Liver (tissue), 9 donors: ENCODE measurements around the gene EXOC4. TPM values are rescaled to one million over a fixed set of nuclear protein-coding genes. Genes with fewer than 3 reads are reported as not detected.

Experiments
- DNase-seq: peaks from one replicate; pipeline ENCODE4 v3.0.0-alpha.2; 2017; ENCODE audit warnings: low spot score
- H3K27ac ChIP-seq, 2 donors: one replicate each; pipeline ENCODE4 v1.7.0; 2013; ENCODE audit warnings: inconsistent platforms in 2 of 2, low read length in 2 of 2, control low read depth in 1 of 2, low read depth in 1 of 2, mild to moderate bottlenecking in 1 of 2
- H3K27me3 ChIP-seq, 4 donors: one replicate each; pipeline versions ENCODE4 v1.6.1 to v1.7.0; 2013; ENCODE audit warnings: low read length in 3 of 4, inconsistent platforms in 1 of 4, mild to moderate bottlenecking in 1 of 4, moderate library complexity in 1 of 4; ENCODE audit not compliant: control insufficient read depth in 4 of 4, insufficient read depth in 4 of 4
- H3K36me3 ChIP-seq, 4 donors: one replicate each; pipeline versions ENCODE4 v1.6.1 to v1.7.0; 2013; ENCODE audit warnings: low read length in 3 of 4, mild to moderate bottlenecking in 3 of 4, low read depth in 1 of 4, moderate library complexity in 1 of 4; ENCODE audit not compliant: control insufficient read depth in 4 of 4, insufficient read depth in 3 of 4
- H3K4me1 ChIP-seq, 4 donors: one replicate each; pipeline versions ENCODE4 v1.6.1 to v1.7.0; 2013; ENCODE audit warnings: low read length in 3 of 4, mild to moderate bottlenecking in 3 of 4, moderate library complexity in 1 of 4; ENCODE audit not compliant: control insufficient read depth in 4 of 4, insufficient read depth in 4 of 4
- H3K4me3 ChIP-seq, 3 donors: one replicate each; pipeline versions ENCODE4 v1.6.1 to v1.7.0; 2013; ENCODE audit warnings: low read length in 3 of 3, control low read depth in 1 of 3, low read depth in 1 of 3, mild to moderate bottlenecking in 1 of 3
- H3K9ac ChIP-seq, 2 donors: one replicate each; pipeline ENCODE4 v1.7.0; 2013; ENCODE audit warnings: low read length in 2 of 2, mild to moderate bottlenecking in 2 of 2, moderate library complexity in 2 of 2, control low read depth in 1 of 2, low read depth in 1 of 2
- H3K9me3 ChIP-seq, 4 donors: one replicate each; pipeline versions ENCODE4 v1.6.1 to v1.7.0; 2013; ENCODE audit warnings: low read length in 3 of 4; ENCODE audit not compliant: control insufficient read depth in 4 of 4
- ATF3 ChIP-seq: IDR thresholded peaks from 2 replicates; pipeline ENCODE4 v1.6.1; 2016; ENCODE audit warnings: antibody characterized with exemption
- CTCF ChIP-seq: fragments of 150-350 bp; IDR thresholded peaks from 2 replicates; pipeline ENCODE4 v1.5.1; 2017; ENCODE audit warnings: improper control_type of control experiment, low read depth, low read length; ENCODE audit not compliant: missing input control
- EGR1 ChIP-seq, 2 donors: IDR thresholded peaks; 2 replicates each; pipeline ENCODE4 v1.6.1; 2016 to 2018; ENCODE audit warnings: antibody characterized with exemption in 2 of 2, low read depth in 2 of 2
- FOXA1 ChIP-seq: IDR thresholded peaks from 2 replicates; pipeline ENCODE4 v1.6.1; 2016; ENCODE audit warnings: antibody characterized with exemption
- FOXA2 ChIP-seq: IDR thresholded peaks from 2 replicates; pipeline ENCODE4 v1.6.1; 2016; ENCODE audit warnings: antibody characterized with exemption
- GABPA ChIP-seq, 2 donors: IDR thresholded peaks in 1 of 2; conservative IDR thresholded peaks in 1 of 2; 2 replicates each; pipeline ENCODE4 v1.6.1; 2016; ENCODE audit warnings: antibody characterized with exemption in 2 of 2, mild to moderate bottlenecking in 1 of 2, moderate library complexity in 1 of 2
- HNF4A ChIP-seq, 2 donors: conservative IDR thresholded peaks; 2 replicates each; pipeline ENCODE4 v1.6.1; 2016; ENCODE audit warnings: antibody characterized with exemption in 2 of 2, mild to moderate bottlenecking in 2 of 2
- HNF4G ChIP-seq: IDR thresholded peaks from 2 replicates; pipeline ENCODE4 v1.6.1; 2016; ENCODE audit warnings: antibody characterized with exemption
- JUND ChIP-seq, 2 donors: IDR thresholded peaks; 2 replicates each; pipeline ENCODE4 v1.6.1; 2016; ENCODE audit warnings: antibody characterized with exemption in 2 of 2
- MAX ChIP-seq: IDR thresholded peaks from 2 replicates; pipeline ENCODE4 v1.6.1; 2016; ENCODE audit warnings: antibody characterized with exemption
- NR2F2 ChIP-seq: IDR thresholded peaks from 2 replicates; pipeline ENCODE4 v1.6.1; 2016; ENCODE audit warnings: antibody characterized with exemption
- RAD21 ChIP-seq, 2 donors: IDR thresholded peaks; 2 replicates each; pipeline ENCODE4 v1.6.1; 2016; ENCODE audit warnings: antibody characterized with exemption in 2 of 2, mild to moderate bottlenecking in 2 of 2
- REST ChIP-seq: IDR thresholded peaks from 2 replicates; pipeline ENCODE4 v1.6.1; 2016; ENCODE audit warnings: antibody characterized with exemption, mild to moderate bottlenecking
- RXRA ChIP-seq, 2 donors: IDR thresholded peaks; 2 replicates each; pipeline ENCODE4 v1.6.1; 2017 to 2018; ENCODE audit warnings: antibody characterized with exemption in 2 of 2, mild to moderate bottlenecking in 1 of 2
- SP1 ChIP-seq: IDR thresholded peaks from 2 replicates; pipeline ENCODE4 v1.6.1; 2018; ENCODE audit warnings: antibody characterized with exemption, mild to moderate bottlenecking
- TAF1 ChIP-seq: conservative IDR thresholded peaks from 2 replicates; pipeline ENCODE4 v1.6.1; 2016; ENCODE audit warnings: antibody characterized with exemption, mild to moderate bottlenecking
- YY1 ChIP-seq: IDR thresholded peaks from 2 replicates; pipeline ENCODE4 v1.6.1; 2016; ENCODE audit warnings: antibody characterized with exemption, mild to moderate bottlenecking
- ZBTB33 ChIP-seq: IDR thresholded peaks from 2 replicates; pipeline ENCODE4 v1.6.1; 2016; ENCODE audit warnings: antibody characterized with exemption
- WGBS: extraction: QIAGEN DNeasy Blood & Tissue Kit; methylation state at CpG from one replicate; pipeline ENCODE4 v1.1.7; 2013; 5-methylcytosine and 5-hydroxymethylcytosine counted together
- polyA plus RNA-seq, 2 donors: library from polyadenylated mRNA; stranded (reverse) in 1 of 2; unstranded in 1 of 2; fragments of 200-250 nt in 1 of 2; fragments of >200 nt in 1 of 2; fragmentation: Nextera tagmentation in 1 of 2; extraction: Ambion mirVana in 1 of 2; gene quantifications; one replicate each; pipeline versions ENCODE4 v1.2.1 to v1.2.3, GENCODE V29; 2013 to 2015
- total RNA-seq, 2 donors: library from RNA; depleted of rRNA; stranded (reverse); fragments of >200 nt; gene quantifications; one replicate each; pipeline ENCODE4 v1.2.3, GENCODE V29; 2014
- donor health status: healthy.
- donor health status: healthy.
- donor health status: healthy.
- donor health status: healthy.
- donor health status: healthy.

The EXOC4 gene
- total and polyA plus RNA-seq, 4 donors = 9.5 to 55.9 (median 23.6) TPM

GRCh38 chr7:133511252-133511651 lies 258.4 kb downstream of the EXOC4 start:
- no peak for DNase-seq
- Histone ChIP-seq H3K36me3 (no peaks in the 10 kb centered on the region), H3K4me3 (no peak overlapping the region), H3K9ac (no peak overlapping the region), H3K4me1 (no peaks in the 10 kb centered on the region), H3K9me3 (no peaks in the 10 kb centered on the region), H3K27me3 (no peaks in the 10 kb centered on the region), H3K27ac (no peak overlapping the region)
- WGBS = 94% methylated on average over 3 of the region's 3 CpGs
- TF ChIP-seq HNF4G (no peak), MAX (no peak), REST (no peak), HNF4A (conservative IDR thresholded peaks at IDR 0.05) (no peak), RAD21 (IDR thresholded peaks at IDR 0.05) (no peak), FOXA2 (no peak), TAF1 (no peak), ZBTB33 (no peak), ATF3 (no peak), CTCF (no peak), JUND (IDR thresholded peaks at IDR 0.05) (no peak), RXRA (IDR thresholded peaks at IDR 0.05) (no peak), YY1 (no peak), SP1 (no peak), FOXA1 (no peak)

- Histone ChIP-seq H3K27ac (no peak overlapping the region), H3K4me1 (no peaks in the 10 kb centered on the region), H3K27me3 (no peaks in the 10 kb centered on the region), H3K36me3 (no peaks in the 10 kb centered on the region), H3K9ac (no peak overlapping the region), H3K4me3 (no peak overlapping the region), H3K9me3 (no peaks in the 10 kb centered on the region)
- WGBS = 99% methylated on average over 5 of the region's 5 CpGs
- no peak for DNase-seq
- TF ChIP-seq FOXA2 (no peak), JUND (IDR thresholded peaks at IDR 0.05) (no peak), GABPA (IDR thresholded peaks at IDR 0.05 in 1 of 2, conservative IDR thresholded peaks at IDR 0.05 in 1 of 2) (no peak), MAX (no peak), NR2F2 (no peak), RAD21 (IDR thresholded peaks at IDR 0.05) (no peak), EGR1 (IDR thresholded peaks at IDR 0.05; ENCODE audit: low read depth in 2 of 2) (no peak), REST (no peak), ZBTB33 (no peak)
Observed at GRCh38 chr7:133511708-133512107, 258.8 kb downstream of the EXOC4 start.
